Subcutaneous adipose tissue (tissue), 4 donors: ENCODE measurements around the gene GPN2. TPM values are rescaled to one million over a fixed set of nuclear protein-coding genes. Genes with fewer than 3 reads are reported as not detected.

Source experiments
- total RNA-seq, 4 donors: library from RNA; depleted of rRNA; stranded (reverse); fragments of >200 nt; gene quantifications; one replicate each; pipeline ENCODE4 v1.1.0, GENCODE V29; 2016
- TF ChIP-seq, protein P1 (sequence below): fragments of 450-650 bp; IDR thresholded peaks from one replicate; pipeline ENCODE4 v1.5.1; 2016; ENCODE audit warnings: low read depth, mild to moderate bottlenecking, control low read depth, antibody characterized with exemption, moderate library complexity

Gene GPN2
- total RNA-seq, 4 donors from 2014 or later, result 8.5 to 12.2 (median 9.9) TPM

DNA sequence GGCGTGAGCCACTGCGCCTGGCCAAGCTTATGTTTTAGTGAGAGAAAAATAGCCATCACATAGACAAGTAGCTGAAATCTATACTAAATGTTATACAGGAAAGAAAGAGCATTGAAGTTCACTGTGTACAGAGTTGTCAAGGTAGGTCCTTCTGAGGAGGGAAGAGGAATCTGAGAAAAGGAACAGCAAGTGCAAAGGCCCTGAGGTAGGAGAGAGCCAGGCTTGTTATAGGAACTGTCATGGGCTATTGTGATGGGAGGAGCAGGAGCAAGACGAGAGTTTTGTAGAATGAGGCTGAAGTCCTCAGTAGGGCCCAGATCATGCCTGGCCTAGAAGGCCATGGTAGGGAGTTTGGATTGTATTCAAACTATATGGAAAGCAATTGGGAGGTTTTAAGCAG is 59.0 kb downstream of the GPN2 start:
- TF ChIP-seq, protein P1, sequence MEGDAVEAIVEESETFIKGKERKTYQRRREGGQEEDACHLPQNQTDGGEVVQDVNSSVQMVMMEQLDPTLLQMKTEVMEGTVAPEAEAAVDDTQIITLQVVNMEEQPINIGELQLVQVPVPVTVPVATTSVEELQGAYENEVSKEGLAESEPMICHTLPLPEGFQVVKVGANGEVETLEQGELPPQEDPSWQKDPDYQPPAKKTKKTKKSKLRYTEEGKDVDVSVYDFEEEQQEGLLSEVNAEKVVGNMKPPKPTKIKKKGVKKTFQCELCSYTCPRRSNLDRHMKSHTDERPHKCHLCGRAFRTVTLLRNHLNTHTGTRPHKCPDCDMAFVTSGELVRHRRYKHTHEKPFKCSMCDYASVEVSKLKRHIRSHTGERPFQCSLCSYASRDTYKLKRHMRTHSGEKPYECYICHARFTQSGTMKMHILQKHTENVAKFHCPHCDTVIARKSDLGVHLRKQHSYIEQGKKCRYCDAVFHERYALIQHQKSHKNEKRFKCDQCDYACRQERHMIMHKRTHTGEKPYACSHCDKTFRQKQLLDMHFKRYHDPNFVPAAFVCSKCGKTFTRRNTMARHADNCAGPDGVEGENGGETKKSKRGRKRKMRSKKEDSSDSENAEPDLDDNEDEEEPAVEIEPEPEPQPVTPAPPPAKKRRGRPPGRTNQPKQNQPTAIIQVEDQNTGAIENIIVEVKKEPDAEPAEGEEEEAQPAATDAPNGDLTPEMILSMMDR, result no peak

DNA sequence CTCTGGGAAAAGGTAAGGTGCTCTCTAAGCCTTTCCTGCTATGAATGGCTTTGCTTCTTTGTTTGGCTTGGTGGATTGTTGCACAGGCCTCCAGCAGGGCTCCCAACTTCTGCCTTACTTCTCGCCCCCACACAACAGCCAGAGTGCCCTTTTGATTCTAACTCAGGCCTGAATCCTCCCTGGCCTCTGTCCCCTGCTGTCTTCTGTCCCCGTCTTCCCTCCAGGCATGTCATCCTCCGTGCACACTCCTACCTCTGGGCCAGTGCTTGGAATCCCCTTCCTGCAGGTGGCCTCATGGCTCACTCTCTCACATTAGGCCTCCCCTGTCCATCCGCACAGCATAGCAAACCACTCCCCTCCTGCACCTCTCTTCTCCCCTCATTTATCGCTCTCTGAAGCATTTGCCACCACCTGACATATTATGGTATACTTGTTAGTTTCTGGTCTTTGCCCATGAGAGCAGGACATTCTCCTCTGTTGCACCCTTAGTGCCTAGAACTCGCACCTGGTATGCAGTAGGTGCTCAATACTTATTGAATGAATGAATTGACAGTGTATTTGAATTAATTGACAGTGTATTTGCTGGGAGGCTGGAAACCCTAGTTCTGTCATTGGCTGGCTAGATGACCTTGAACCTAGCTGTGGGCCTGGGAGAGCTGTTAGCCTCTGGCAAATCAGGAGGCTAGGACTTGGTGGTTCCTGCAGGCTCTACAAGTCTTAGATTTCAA is 60.7 kb downstream of the GPN2 start:
- TF ChIP-seq, protein P1, result no peak

DNA sequence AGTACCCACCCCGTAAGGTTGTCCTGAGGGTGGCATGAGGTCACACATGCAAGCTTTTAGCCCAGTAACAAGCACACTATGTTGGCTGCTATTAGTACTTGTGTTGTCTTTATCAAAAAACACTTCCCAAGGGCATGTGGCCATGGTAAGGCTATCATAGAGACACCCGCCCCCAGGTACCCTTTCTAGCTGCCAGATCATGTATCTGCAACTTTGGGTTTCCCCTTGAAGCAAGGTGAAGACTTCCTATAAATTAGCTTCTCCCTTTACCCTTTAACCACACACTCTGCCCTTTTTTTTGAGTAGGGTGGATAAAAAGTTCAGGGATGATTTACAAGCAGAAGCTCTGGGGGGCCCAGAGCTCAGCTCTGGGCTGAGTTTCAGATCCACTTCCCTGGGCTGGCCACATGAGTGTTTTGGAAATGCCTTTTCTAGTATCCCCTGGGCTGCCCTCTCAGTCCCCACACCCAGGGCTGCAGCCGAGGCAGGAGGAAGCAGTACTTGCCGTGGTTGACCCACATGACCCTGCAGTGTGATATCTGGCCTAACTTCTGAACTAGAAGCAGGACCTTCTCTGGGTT is 61.6 kb downstream of the GPN2 start:
- TF ChIP-seq, protein P1, result no peak

DNA sequence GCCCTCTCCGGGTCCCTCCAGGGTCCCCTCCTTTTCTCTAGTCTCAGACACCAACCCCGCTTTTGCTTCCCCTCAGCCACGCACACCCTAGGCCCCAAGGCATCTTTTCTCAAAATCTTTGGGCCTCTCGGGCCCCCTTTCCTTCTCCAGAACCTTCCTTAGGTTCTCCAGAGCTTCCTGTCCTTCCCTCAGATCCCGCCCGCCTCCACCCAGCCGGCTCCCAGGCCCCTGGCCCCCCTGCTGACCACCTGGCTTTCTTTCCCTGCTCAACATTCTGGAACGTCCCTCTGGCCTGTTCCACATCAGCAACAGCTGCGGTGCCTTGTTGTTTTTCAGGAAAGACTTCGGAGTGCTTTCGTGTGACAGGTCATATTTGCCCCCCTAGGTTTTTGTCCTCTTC is 62.4 kb downstream of the GPN2 start:
- TF ChIP-seq, protein P1, result no peak

DNA sequence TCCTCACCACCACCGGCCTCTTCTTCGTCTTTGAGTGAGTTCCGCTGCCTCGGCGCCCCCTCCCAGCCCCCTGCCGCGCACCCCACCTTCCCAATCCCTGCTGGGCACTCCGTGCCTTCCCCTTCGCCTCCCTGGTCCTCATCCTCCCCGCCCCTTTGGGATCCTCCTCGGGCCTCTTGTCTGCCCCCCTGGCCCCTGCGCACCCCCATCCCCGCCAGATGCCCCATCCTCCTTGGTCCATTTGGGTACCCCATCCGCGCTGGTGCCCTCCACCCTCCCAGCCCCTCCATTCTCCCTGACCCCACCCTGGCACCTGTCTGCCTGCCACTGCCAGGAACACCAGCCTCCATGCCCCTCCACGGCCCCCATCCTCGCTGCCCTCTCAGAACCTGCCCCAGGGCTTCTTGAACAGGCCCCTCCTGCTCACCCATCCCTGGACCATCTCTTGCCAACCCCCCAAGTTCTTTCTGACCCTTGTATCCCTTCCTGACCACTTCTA is 62.9 kb downstream of the GPN2 start:
- TF ChIP-seq, protein P1, result no peak

DNA sequence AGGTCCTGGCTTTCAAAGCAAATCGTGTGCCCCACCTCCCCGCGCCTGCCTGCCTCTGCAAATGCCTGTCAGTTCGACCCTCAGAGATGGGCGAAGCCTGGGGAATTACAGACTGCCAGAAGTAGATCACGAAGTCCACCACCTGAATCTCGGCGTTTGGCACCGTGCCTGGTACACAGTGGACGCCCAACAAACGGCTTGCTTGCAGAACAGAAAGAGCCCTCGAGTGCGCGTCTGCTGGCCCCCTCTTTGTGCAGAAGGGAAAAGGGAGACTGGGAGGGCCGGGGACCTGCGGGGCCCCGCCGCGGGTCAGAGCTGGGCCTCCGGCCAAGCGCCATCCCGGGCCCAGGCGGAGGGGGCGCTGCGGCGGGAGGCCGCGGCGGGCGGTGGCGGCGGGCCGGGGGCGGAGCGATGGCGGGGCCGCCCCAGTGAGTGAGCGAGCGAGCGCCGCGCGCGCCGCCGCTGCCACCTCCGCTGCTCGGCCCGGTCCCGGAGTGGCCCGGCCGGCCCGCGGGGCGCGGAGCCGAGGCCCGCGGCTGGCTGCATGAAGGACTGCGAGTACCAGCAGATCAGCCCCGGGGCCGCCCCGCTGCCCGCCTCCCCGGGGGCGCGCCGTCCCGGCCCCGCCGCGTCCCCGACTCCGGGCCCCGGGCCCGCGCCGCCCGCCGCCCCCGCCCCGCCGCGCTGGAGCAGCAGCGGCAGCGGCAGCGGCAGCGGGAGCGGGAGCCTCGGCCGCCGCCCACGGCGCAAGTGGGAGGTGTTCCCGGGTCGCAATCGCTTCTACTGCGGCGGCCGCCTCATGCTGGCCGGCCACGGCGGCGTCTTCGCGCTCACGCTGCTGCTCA is 63.6 kb downstream of the GPN2 start, which contains the start of gene ZDHHC18:
ZDHHC18 (plus strand) TSS at position 428 of the 845 bp plus-strand sequence; CDS start at position 545, 117 bp downstream.
- TF ChIP-seq, protein P1, result no peak

Other genes with a start within 250 kb of the GPN2 start
- 10 to 100 TPM; 25.1 to 50.7 (median 31.3) TPM for gene ARID1A, start 194.3 kb downstream of the GPN2 start, total RNA-seq
- 10 to 100 TPM in 3 of 4 donors, 1 to 10 TPM in 1; 8.3 to 24.7 (median 19.2) TPM for gene PIGV, start 102.3 kb downstream of the GPN2 start, total RNA-seq
- gene ZDHHC18, start 63.6 kb downstream of the GPN2 start, total RNA-seq, result 10 to 100 TPM; 21.4 to 40.3 (median 31.7) TPM
- gene SFN, start 27.1 kb downstream of the GPN2 start, total RNA-seq, result not detected
- gene GPATCH3, start 10.2 kb upstream of the GPN2 start, total RNA-seq, result 10 to 100 TPM in 3 of 4 donors, 1 to 10 TPM in 1; 6.2 to 20.9 (median 14.4) TPM
- not detected for gene NR0B2, start 23.7 kb upstream of the GPN2 start, total RNA-seq
- gene NUDC, start 31.5 kb upstream of the GPN2 start, total RNA-seq, result 10 to 100 TPM; 29.7 to 51.4 (median 37.1) TPM
- gene KDF1, start 70.2 kb upstream of the GPN2 start, total RNA-seq, result not detected
- 1 to 10 TPM in 3 of 4 donors, under 1 TPM in 1; 0.34 to 3.8 (median 1.7) TPM for gene TRNP1, start 103.4 kb upstream of the GPN2 start, total RNA-seq
- gene TENT5B, start 122.6 kb upstream of the GPN2 start, total RNA-seq, result 10 to 100 TPM in 1 of 4 donors, 1 to 10 TPM in 2, under 1 TPM in 1; 0.85 to 10.5 (median 2.6) TPM